Gastroesophageal sphincter (tissue), 3 donors: ENCODE results near the gene GRAMD4.

Experiments used
- CTCF ChIP-seq, 4 experiments: fragments of 200-600 bp in 2 of 4; fragments of 450-650 bp in 2 of 4; sonication (generic) in 1 of 4; IDR thresholded peaks; one replicate each; pipeline ENCODE4 v1.5.1; 2017 to 2019; ENCODE audit warnings: antibody characterized with exemption in 4 of 4, mild to moderate bottlenecking in 2 of 4, moderate library complexity in 2 of 4
- EP300 ChIP-seq: sonication (generic); formaldehyde crosslinking; IDR thresholded peaks from one replicate; pipeline ENCODE4 v1.6.1; 2017; ENCODE audit warnings: antibody characterized with exemption, mild to moderate bottlenecking
- POLR2A ChIP-seq, 2 donors: fragments of 450-650 bp; IDR thresholded peaks; one replicate each; pipeline ENCODE4 v1.6.1; 2017; ENCODE audit warnings: antibody characterized with exemption in 2 of 2, mild to moderate bottlenecking in 2 of 2, moderate library complexity in 1 of 2
- POLR2AphosphoS5 ChIP-seq: sonication (generic); formaldehyde crosslinking; IDR thresholded peaks from one replicate; pipeline ENCODE4 v1.6.1; 2017; ENCODE audit warnings: antibody characterized with exemption

DNA sequence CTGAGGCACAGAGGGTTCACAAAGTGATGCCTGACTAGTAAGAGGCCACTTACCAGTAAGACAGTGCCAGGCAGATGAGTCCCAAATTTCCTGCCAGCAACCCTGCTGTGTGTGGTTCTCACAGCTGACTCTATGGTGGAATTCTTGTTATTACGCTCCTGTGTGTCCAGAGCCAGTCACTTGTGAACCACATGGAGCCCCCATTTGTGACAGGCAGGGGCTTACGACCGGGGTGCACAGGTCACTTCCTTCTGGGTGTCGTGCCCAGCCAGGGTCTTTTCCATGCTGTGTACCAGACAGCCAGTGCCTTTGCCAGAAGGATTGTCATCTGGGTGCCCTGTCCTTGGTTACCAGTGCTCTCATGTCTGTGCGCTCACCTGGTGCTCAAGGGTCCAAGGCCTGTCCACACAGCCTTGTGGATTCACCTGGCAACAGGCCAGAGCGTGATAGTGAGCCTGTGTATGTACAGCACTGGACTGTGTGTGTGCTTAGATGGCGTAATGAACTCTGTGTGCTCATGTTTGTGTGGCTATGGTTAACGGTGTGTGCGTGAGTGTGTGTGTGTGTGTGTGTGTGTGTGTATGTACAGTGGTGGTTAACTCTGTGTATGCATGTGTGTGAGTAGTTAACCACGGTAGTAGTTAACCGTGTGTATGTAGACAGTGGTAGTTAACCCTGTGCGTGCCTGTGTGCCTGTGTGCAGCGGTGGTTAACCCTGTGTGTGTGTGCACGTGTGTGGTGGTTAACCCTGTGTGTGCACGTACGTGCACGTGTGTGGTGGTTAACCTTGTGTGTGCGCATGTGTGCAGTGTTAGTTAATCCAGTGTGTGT lies 18.6 kb downstream of the GRAMD4 start:
- TF ChIP-seq CTCF (IDR thresholded peaks at IDR 0.05): no peak
- no peak for TF ChIP-seq POLR2AphosphoS5
- TF ChIP-seq EP300: no peak
- no peak for TF ChIP-seq POLR2A (IDR thresholded peaks at IDR 0.05)
